Measurements from ENCODE around the gene APEH. TPM values are rescaled to one million over a fixed set of nuclear protein-coding genes. Genes with fewer than 3 reads are reported as not detected.
"Not testable (repeated sequence)": the region's sequence is repeated elsewhere in the genome, so short reads cannot be mapped to it uniquely, and the experiment has no call there.

The APEH gene
- total RNA-seq, 1 donor from 2014 or later, result 66.7 TPM

DNA sequence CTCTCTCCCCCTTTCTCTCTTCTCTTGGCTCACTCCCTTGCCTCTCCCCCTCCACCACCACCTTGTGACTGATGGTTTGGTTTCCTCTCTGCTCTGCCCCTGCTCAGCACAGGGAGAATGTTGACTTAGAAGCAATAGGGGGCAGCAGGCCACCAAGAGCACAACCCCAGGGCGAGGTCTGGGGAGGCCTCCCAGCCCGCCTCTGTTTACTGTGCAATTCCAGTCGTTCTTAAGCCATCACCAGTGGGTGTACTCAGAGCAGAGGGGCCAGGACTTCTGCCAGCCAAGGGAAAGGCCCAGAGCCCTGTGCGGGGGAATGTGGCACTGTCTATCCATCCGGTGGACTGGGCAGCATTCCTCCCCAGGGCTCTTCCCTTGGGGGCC lies 5.7 kb upstream of the APEH start:
- DNase-seq (ENCODE audit: low spot score), result no peak

DNA sequence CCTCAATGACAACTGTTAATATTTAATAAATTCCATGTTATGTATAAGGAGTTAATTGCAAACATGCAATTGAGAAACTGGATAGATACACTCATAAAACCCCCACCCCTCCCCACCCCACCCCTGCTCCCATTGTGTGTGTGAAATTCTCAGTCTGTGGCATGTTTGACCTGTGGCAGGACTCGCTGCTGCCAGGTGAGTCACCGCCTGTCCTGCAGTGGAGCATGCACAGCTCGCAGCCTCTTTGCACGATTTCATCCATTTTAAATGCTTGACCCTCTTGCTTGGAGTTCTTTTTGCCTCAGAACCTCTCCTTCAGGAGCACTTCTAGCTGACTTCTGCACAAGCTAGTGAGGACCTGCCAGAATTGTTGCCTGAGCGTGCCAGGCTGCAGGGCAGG lies 5.3 kb upstream of the APEH start:
- no peak for DNase-seq (ENCODE audit: low spot score)

DNA sequence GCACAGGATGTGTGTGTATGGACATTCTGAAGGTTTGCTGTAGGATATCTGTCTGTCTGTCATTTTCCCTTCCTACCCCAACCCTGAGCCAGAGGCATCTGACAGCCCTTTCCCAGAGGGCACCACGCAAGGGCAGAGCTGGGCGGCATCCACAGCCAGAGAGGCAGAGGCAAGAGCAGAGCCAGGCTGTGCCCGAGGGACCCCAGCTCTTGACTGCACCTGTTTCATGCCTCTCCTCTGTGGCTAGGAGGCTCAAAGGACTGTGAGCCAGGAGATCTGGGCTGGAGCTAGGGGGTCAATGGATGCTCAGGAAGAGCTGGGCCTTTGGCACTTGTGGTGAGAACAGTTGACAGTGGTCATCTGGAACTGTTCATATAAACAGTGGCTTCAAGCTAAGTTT lies 4.8 kb upstream of the APEH start:
- no peak for DNase-seq (ENCODE audit: low spot score)

DNA sequence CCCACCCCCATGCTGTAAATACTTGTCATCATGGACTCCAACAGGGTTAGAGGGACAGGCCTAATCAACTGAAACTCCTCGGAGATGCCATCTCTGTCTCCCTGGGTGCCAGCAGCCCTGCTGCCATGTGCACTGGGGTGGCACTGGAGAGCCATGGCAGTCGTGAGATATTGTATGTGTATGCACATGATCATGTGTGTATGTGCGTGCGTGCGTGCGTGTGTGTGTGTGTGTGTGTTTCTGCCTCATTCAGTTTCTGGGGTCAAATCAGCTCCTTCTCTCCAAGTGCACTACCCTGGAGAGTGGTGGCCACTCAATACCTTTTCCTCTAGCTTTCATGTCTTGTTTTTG lies 3.2 kb upstream of the APEH start:
- no peak for DNase-seq (ENCODE audit: low spot score)

DNA sequence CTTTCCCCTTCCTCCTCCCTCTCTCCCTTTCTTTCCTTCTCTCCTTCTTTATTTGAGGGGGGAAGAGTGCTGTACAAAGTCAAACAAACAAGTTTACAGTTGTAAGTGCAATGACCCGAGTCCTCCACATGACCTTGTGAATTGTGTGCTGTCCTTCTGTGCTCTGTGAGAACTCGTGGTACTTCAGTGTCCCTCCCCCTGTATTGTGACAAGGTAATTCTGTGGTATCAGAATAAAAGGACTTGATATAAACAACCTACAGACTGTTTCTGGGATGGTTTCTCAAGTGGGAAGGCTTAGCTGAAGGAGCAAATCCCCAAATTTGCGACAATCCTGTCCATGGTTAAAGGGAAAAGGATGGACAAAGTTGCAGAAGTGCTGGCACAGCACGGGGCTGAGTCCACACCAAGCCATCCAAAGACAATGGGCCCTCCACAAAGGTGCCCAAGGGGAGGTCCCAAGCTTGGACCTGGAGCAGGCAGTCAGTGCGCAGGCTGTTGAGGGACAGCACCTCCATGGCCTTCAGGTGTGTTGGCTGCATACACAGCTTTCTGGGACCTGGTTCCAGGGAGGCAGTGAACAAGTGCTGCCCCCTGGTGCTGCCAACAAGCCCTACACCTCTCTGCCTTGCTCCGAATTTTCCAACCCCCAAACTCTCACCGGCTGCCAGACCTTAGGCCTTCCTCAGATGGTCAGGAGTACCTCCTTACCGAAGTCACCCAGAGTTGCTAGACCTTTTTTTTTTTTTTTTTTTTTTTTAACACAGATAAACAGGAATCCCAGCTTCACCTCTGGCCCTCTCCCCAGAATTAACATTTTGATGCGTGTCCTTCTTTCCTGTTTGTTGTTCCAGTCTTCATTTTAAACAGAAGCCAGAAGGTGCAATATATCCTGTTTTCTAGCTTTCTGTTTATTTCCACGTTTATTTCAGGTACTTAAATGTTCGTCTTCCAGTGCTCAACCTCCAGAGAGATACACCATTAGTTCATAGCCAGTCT lies 2.6 kb upstream of the APEH start:
- DNase-seq (ENCODE audit: low spot score), result peak; percentile 70

DNA sequence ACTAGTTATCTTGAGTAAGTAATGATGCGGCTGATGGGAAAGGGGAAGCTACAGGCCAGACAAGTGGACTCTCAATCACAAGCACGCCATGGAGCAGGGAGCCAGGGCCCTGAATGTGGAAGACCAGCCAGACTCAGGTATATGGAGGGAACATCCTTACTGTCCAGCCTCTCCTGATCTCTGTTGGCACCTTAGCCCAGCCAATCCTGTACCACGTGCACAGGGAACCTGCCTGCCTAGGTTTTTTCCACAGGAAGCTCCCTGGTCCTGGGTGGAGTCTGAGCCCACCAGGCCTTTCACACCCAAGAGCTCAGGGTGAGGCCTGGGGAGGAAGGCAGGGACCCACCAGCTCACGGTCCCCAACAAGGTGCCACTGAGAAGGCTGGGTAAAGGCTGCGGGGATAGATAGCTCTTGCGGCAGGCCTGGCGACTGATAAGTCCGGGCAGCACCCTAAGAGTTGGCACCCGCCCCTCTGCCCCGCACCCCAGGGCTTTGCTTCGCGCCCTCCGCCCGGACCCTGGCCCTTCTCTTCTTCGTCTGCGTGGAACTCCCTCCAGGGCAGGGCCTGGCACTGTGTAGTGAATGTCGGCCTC lies 933 bp upstream of the APEH start:
- no peak for DNase-seq (ENCODE audit: low spot score)

DNA sequence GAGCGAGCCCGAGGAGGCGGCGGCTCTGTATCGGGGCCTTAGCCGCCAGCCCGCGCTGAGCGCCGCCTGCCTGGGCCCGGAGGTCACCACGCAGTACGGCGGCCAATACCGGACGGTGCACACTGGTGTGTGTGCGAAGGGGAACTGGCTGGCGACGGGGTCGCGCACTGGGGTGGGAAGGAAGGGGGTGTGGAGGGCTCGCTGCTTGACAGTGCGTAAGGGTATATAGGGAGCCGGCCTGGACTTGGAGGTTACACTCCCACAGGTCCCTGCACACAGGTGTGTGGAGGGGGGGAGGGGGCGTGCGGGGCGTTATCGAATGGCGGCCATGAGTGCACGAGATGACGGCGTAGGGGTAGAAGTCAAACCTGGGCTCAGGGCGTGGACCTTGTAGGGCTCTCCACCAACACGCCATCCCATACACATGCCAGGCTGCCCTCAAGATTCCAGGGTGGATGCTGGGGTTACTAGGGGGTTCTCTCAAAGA lies 389 bp downstream of the APEH start:
- no peak for DNase-seq (ENCODE audit: low spot score)

DNA sequence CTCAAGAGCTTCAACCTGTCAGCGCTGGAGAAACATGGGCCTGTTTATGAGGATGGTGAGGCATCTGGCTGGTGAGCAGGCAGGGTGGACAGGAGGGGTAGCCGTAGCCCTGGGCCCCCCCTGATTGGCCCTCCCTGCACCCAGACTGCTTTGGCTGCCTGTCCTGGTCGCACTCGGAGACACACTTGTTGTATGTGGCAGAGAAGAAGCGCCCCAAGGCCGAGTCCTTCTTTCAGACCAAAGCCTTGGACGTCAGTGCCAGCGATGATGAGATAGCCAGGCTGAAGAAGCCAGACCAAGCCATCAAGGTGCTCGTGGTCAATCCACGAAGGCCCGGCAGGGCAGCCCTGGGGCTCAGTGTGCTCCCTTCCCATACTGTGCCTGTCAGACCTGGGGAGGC lies 1.8 kb downstream of the APEH start:
- no peak for DNase-seq (ENCODE audit: low spot score)

DNA sequence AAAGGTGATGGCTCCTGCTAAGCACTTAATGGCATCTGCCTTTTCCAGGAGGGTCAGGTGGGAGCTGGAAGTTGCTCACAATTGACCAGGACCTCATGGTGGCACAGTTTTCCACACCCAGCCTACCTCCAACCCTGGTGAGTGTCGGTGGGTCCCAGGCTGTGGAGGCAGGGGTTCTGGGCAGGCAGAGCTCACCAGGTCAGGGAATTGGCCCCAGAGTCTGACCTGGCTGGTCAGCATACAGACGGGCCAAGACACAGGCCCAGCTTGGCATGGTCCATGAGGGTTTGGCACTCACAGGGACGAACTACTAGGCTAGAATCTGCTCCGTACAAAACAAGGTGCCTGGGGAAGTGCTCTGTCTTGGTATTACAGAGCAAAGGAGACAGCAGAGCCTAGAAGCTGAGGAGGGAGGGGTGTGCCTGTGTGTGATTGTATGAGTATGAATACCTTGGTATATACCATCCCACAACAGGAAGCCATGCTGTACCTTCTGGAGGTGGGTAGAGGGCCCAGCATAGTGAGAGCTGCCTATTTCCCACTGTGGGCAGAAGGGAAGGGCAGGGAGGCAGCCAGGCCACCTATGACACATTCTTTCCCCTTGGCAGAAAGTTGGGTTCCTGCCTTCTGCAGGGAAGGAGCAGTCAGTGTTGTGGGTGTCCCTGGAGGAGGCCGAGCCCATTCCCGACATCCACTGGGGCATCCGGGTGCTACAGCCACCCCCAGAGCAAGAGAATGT lies 6.5 kb downstream of the APEH start:
- no peak for DNase-seq (ENCODE audit: low spot score)

DNA sequence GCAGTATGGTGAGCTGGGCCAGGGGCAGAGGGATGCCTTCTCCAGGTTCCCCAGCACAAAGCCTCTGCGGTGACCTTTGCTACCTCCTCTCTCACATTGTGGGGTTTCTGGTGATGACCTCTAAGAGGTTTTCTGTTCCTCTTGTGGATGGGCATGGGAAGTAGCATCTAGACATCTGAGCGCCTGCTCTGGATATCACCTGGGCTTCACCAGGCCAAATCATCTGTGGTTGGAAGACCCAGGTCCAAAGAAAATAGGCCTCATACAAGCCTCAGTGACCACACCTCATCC lies 7.0 kb downstream of the APEH start:
- DNase-seq (ENCODE audit: low spot score), result no peak

DNA sequence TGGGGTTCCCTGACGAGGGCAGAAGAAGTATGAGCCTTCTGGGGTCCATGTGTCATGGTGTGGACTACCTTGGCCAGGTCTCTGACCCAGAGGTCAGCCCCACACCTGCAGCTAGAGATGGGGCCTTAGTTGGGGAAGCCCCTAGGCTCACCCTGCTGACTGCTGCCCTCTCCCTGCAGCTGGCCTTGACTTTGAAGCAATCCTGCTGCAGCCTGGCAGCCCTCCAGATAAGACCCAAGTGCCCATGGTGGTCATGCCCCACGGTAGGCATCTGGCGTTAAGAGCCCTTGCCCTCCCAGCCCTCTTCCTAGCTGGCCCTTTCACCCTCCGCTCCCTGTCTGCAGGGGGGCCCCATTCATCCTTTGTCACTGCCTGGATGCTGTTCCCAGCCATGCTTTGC lies 7.4 kb downstream of the APEH start:
- DNase-seq (ENCODE audit: low spot score), result no peak

DNA sequence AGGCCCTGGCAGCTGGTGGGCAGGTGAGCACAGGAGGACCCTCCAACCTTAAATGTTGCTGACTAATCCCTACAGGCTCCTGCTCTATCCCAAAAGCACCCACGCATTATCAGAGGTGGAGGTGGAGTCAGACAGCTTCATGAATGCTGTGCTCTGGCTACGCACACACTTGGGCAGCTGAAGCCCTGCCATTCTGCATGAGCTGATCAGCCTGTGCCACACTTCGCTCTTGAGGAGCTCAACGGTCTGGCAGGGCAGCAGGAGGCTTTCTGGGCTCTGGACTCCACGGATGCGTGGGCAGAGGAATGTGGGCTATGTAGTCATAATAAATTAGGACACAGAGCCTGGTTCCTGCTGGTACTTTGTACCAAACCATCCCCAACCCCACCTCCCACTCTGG lies 9.0 kb downstream of the APEH start:
- no peak for DNase-seq (ENCODE audit: low spot score)

DNA sequence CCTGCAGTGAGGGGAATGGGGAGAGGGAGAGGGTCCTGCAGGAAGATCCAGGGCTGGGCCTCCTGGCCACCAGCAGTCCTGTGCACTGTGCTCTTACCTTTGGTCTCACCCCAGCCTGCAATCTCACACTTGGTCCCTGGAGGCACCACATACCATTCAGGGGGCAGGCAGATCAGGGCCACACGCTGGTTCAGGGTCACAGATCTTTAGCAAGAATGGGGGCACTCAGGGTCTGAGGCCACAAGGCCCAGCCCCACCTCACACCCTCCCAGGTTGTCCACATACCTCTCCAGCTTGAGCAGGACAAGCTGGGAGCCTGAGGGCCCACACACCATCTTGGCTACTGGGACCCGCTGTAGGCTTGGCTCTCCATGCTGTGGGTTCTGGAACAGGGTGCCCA lies 10.3 kb downstream of the APEH start:
- not testable (repeated sequence) for DNase-seq (ENCODE audit: low spot score)

DNA sequence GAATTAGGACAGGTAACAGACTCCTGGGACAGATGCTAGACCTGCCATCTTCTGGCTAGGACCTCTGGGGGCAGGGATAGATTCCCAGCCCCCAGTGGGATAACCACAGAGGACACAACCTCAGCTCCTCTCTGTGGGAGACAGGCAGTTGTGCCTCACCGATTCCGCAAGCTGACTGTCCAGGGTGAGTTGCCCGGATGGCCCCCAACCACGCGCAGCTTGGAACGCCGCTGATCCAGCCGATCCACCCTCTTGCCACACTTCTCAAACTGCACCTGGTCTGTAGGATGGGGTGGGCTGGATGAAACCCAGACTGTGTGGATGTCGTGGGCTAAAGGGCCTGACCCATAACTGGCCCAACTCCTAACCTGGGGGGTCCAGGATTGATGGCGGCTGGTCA lies 11.0 kb downstream of the APEH start:
- DNase-seq (ENCODE audit: low spot score), result not testable (repeated sequence)

DNA sequence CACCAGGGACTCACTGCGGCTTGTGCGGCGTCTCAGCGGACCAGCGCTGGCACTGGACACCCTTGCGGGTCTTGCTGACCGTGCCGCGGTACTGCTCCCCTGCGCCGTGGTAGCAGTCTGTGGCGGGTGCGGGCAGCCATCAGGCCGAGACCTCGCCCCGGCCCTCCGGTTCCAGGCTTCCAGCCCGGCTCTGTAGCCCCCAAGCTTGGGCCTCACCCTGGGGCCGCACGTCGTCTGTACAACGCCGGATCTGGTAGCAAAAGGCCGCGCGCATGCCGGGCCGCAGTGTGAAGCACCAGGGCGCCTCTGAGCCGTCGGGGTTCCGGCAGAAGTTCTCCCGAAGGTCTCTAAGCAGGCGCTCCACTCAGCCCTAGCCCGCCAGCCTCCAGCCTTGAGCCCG lies 11.7 kb downstream of the APEH start:
- not testable (repeated sequence) for DNase-seq (ENCODE audit: low spot score)

DNA sequence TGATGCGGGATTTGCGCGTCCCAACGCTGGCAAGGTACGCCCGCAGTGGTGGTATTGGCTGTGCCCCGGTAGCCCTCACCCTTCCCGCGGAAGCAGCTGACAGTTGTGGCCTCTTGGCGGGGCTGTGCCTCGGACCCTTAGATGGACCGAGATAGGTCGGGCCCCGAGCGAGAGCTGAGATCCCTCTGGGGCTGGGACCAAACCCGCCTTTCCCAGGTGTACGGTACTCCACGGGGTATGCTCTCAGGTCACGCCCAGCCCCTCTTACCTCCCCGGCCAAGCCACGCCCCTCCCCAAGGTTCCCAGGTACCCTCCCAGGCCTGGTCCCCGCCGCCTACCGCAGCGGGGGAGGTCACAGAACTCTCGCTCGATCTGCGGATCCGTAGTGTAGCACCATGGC lies 12.2 kb downstream of the APEH start:
- not testable (repeated sequence) for DNase-seq (ENCODE audit: low spot score)

DNA sequence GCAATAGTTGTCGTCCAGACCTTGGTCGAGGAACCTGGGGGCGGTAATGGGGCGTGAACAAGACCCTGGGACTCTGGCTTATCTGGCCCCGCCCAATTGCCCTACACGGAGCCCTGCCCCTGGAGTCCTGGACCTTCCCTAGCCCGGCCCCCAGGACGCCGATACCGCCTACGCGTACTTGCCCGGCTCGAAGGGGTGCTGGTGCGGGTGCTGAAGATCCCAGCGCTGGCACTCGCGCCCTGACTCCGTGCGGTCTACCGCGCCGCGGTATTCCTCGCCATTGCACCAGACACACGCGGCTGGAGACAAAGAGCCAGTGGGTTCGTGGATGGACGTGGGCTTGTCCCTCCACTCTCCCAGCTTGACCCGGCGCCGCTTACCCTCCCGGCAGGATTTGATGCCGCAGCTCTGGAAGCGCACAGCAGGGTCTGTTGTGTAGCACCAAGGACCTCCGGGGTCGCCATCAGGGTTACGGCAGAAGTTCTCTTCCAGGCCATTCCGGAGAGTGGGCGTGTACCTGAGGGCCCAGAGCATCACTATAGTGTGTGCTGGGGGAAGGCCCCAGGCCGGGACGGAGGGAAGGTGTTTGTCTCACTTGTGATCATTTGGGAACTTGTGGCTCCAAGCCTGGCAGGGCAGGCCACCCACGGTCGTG lies 12.7 kb downstream of the APEH start:
- DNase-seq (ENCODE audit: low spot score), result peak; percentile 68

DNA sequence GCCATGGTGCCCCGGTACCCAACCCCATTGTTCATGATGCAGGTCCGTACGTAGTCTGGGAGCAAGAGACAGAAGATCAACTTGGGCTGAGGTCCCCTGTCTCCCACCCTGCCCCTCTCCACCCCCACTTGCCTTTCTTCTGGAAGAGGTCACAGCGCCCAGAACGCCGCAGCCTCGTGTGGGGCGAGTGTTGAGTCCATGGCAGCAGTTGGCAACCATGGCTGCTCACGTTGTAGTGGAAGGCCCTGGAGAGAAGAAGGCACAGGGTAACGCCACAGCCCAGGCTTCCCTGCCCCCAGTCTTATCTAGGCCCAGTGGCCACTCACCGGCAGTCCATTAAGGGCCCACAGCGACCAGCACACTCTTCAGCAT lies 13.3 kb downstream of the APEH start:
- DNase-seq (ENCODE audit: low spot score), result not testable (repeated sequence)

DNA sequence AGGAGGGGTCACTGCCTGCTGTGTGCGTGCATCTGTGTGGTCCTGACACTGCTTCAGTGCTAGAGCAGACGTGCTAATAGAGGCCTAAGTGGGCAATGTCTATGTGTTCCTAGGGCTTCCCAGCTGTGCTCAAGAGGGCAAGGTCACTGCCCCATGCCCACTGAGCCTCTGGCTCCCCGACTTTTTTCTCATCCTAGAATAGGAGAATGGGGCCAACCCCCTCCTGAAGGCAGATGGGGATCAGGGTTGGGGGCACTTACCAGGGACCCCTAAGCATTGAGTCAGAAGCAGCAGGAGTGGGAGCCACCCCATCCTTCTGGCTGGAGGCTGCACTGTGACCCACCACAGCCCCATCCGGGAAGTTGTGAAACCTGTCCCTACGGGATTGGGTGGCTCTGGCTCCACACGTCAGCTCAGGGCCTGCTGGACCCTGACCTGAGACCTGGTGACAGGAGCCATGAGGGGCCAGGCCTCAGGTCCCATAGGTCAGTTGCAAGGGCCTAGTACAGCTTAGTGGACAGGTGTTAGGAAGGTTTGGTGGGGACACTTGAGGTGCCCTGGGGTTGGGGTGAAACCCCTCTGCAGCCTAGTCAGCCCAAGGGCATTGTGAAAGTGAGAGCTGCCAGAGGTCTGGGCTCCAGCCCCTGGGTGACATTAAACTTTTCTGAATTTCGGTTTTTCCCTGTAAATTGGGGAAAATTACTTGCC lies 14.3 kb downstream of the APEH start:
- not testable (repeated sequence) for DNase-seq (ENCODE audit: low spot score)

DNA sequence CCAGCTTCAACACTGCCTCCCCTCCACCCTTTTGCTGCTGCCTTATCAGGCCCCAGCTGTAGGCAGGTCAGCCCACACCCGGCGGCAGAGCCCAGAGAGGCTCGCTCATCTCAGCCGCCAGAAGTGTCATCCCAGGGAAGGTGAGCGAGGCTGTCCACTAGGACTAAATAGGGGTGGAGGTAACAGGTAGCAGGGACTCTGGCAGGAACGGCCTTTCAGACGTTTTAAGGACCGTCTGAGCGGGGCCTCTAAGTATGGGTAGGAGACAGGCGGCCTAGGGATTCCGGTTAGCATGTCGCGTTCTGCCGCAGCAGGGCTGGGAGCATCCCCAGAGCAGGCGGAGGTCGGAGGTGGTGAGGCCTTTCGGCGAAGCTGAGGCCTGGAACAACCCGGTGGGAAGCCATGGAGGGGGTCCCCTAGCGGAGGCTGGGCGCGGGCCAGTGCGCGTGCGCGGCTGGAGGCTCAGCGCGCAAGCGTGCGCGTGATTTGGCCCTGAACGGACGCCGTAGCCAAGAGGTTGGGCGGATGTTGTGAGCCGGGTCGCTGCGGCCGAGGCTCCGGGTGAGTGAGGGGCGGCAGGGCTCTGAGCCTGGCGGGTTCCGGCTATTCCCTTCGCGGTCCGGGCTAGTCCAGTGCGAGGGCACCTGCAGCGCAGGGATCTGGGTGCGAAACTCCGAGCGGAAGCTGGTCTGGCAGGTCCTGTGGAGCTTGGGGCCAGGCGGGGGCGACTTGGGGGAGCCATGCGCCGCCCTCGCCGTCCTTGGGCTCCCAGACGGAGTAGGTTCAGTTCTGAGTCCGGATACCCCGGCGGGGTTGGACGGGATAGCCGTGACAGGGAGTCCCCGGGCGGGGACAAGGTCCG lies 15.1 kb downstream of the APEH start, which contains the start of the genes MST1 and RNF123:
Gene MST1 (minus strand): TSS at position 429 of the 862 bp plus-strand sequence. CDS start 783 bp downstream, outside the sequence.
Gene RNF123 (plus strand): TSS at position 512 of the 862 bp plus-strand sequence. CDS start 1,609 bp downstream, outside the sequence.
- peak; percentile 91 for DNase-seq (ENCODE audit: low spot score)

All from umbilical cord (tissue), 2 donors.